Left renal pelvis (tissue), 4 donors: ENCODE measurements around the gene PRLH. TPM values are rescaled to one million over a fixed set of nuclear protein-coding genes. Genes with fewer than 3 reads are reported as not detected.

Experiments used
- DNase-seq, 4 donors: peaks; one replicate each; pipeline ENCODE4 v3.0.0-alpha.2; 2013; ENCODE audit warnings: low read depth in 4 of 4, low spot score in 3 of 4
- polyA plus RNA-seq, 4 donors: library from polyadenylated mRNA; unstranded; fragments of 120-200 nt; gene quantifications; one replicate each; pipeline ENCODE4 v1.2.1, GENCODE V29; 2013; ENCODE audit not compliant: insufficient read length in 4 of 4

Gene PRLH
- polyA plus RNA-seq: not detected

GRCh38 chr2:237566401-237567235 lies at the start of gene PRLH:
Gene PRLH, plus strand, starts transcription at chr2:237566574. Its CDS starts 0 bp downstream, at chr2:237566574.
- no peak for DNase-seq

- no peak for DNase-seq
Measured at GRCh38 chr2:237517163-237517562, 49.2 kb upstream of the PRLH start.

GRCh38 chr2:237517990-237518389 lies 48.4 kb upstream of the PRLH start:
- DNase-seq: no peak

- no peak for DNase-seq
Measured at GRCh38 chr2:237519506-237520245, 46.7 kb upstream of the PRLH start.

- DNase-seq: no peak
Measured at GRCh38 chr2:237520290-237520689, 46.1 kb upstream of the PRLH start.

GRCh38 chr2:237524631-237525030 lies 41.7 kb upstream of the PRLH start:
- no peak for DNase-seq

- DNase-seq: no peak
Measured at GRCh38 chr2:237525559-237526157, 40.7 kb upstream of the PRLH start.

GRCh38 chr2:237527233-237527632 lies 39.1 kb upstream of the PRLH start:
- no peak for DNase-seq

GRCh38 chr2:237527766-237528165 lies 38.6 kb upstream of the PRLH start:
- no peak for DNase-seq

GRCh38 chr2:237529452-237530402 lies 36.6 kb upstream of the PRLH start:
- no peak for DNase-seq

- DNase-seq: no peak
Measured at GRCh38 chr2:237530472-237531433, 35.6 kb upstream of the PRLH start.

- DNase-seq: no peak
Measured at GRCh38 chr2:237532160-237532559, 34.2 kb upstream of the PRLH start.

GRCh38 chr2:237533668-237534161 lies 32.7 kb upstream of the PRLH start:
- no peak for DNase-seq

GRCh38 chr2:237534380-237534779 lies 32.0 kb upstream of the PRLH start:
- no peak for DNase-seq

- no peak for DNase-seq
Measured at GRCh38 chr2:237535385-237536082, 30.8 kb upstream of the PRLH start.

- no peak for DNase-seq
Measured at GRCh38 chr2:237536083-237536415, 30.3 kb upstream of the PRLH start.

- no peak for DNase-seq
Measured at GRCh38 chr2:237536617-237537016, 29.8 kb upstream of the PRLH start.

GRCh38 chr2:237538001-237538720 lies 28.2 kb upstream of the PRLH start:
- no peak for DNase-seq
